Astrocyte (in vitro differentiated cells and primary cell): ENCODE data around the gene CNOT1. TPM values are rescaled to one million over a fixed set of nuclear protein-coding genes. Genes with fewer than 3 reads are reported as not detected.
A peak's percentile ranks its signal among the peaks of the same experiment; 100 is the strongest.

Experiments used
- DNase-seq: peaks from one replicate; pipeline ENCODE4 v3.0.0-alpha.2; 2010; ENCODE audit warnings: low read depth
- FAIRE-seq: peaks from 2 replicates; lab custom pipeline; 2011; peaks lifted over from hg19 to GRCh38; lab: Jason Lieb, UNC
- H2AFZ ChIP-seq: 2 replicates; pipeline ENCODE4 v1.6.0; 2012; ENCODE audit warnings: low read depth, low read length, inconsistent platforms
- H3K27ac ChIP-seq: 2 replicates; pipeline ENCODE4 v1.5.1; 2011; ENCODE audit warnings: low read depth, low read length, inconsistent platforms
- H3K27me3 ChIP-seq: 2 replicates; pipeline ENCODE4 v1.6.0; 2011; ENCODE audit warnings: low read length, inconsistent platforms; ENCODE audit not compliant: insufficient read depth
- H3K36me3 ChIP-seq: 2 replicates; pipeline ENCODE4 v1.5.1; 2011; ENCODE audit warnings: low read length, inconsistent platforms; ENCODE audit not compliant: insufficient read depth
- H3K4me1 ChIP-seq: 2 replicates; pipeline ENCODE4 v1.5.1; 2011; ENCODE audit warnings: low read length, inconsistent platforms; ENCODE audit not compliant: insufficient read depth
- H3K4me2 ChIP-seq: 2 replicates; pipeline ENCODE4 v1.6.0; 2012; ENCODE audit warnings: low read length, inconsistent platforms
- H3K4me3 ChIP-seq: 2 replicates; pipeline ENCODE4 v1.5.1; 2011; ENCODE audit warnings: low read depth, mild to moderate bottlenecking, low read length, inconsistent platforms; ENCODE audit not compliant: insufficient read depth
- H3K79me2 ChIP-seq: 2 replicates; pipeline ENCODE4 v1.6.0; 2012; ENCODE audit warnings: mild to moderate bottlenecking, low read length, inconsistent platforms; ENCODE audit not compliant: insufficient read depth
- H3K9ac ChIP-seq: 2 replicates; pipeline ENCODE4 v1.6.0; 2012; ENCODE audit warnings: mild to moderate bottlenecking, low read length, inconsistent platforms
- H3K9me3 ChIP-seq: 2 replicates; pipeline ENCODE4 v1.5.1; 2012; ENCODE audit warnings: low read depth, mild to moderate bottlenecking, low read length, inconsistent platforms; ENCODE audit not compliant: insufficient read depth
- H4K20me1 ChIP-seq: 2 replicates; pipeline ENCODE4 v1.6.0; 2012; ENCODE audit warnings: low read length, inconsistent platforms; ENCODE audit not compliant: insufficient read depth
- H3K27ac Mint-ChIP-seq: one replicate; pipeline ENCODE4 v1.8.0; 2021; ENCODE audit warnings: mild to moderate bottlenecking, mixed read lengths; ENCODE audit not compliant: unreplicated experiment
- H3K27me3 Mint-ChIP-seq: one replicate; pipeline ENCODE4 v1.8.0; 2021; ENCODE audit warnings: low read depth, mixed read lengths; ENCODE audit not compliant: unreplicated experiment
- H3K36me3 Mint-ChIP-seq: one replicate; pipeline ENCODE4 v1.8.0; 2021; ENCODE audit warnings: low read depth, mixed read lengths; ENCODE audit not compliant: unreplicated experiment
- H3K4me1 Mint-ChIP-seq: one replicate; pipeline ENCODE4 v1.8.0; 2021; ENCODE audit warnings: low read depth, mixed read lengths; ENCODE audit not compliant: unreplicated experiment
- H3K4me3 Mint-ChIP-seq: one replicate; pipeline ENCODE4 v1.8.0; 2021; ENCODE audit warnings: mild to moderate bottlenecking, moderate library complexity, mixed read lengths; ENCODE audit not compliant: unreplicated experiment
- H3K9me3 Mint-ChIP-seq: one replicate; pipeline ENCODE4 v1.8.0; 2021; ENCODE audit warnings: mild to moderate bottlenecking, mixed read lengths; ENCODE audit not compliant: unreplicated experiment
- CTCF ChIP-seq: IDR thresholded peaks from 2 replicates; pipeline ENCODE4 v1.5.1; 2011; ENCODE audit warnings: low read depth, mild to moderate bottlenecking, inconsistent platforms, low read length, moderate library complexity; ENCODE audit not compliant: insufficient read depth
- EZH2 ChIP-seq: IDR thresholded peaks from 2 replicates; pipeline ENCODE4 v1.6.1; 2012; ENCODE audit warnings: mild to moderate bottlenecking, low read length, inconsistent platforms; ENCODE audit not compliant: insufficient read depth
- total RNA-seq: library from RNA; stranded (reverse); gene quantifications from 2 replicates; pipeline ENCODE4 v1.2.1, GENCODE V29; 2021

CNOT1 gene
- total RNA-seq, 1 donor from 2014 or later, result 212 TPM

- Histone ChIP-seq H3K9me3 (no peaks in the 10 kb centered on the region), H3K9ac (no peak overlapping the region), H3K4me2 (no peak overlapping the region), H3K27ac (no peak overlapping the region), H4K20me1 (peaks cover 10% of the 10 kb centered on the region), H2AFZ (no peak overlapping the region), H3K79me2 (no peaks in the 10 kb centered on the region), H3K4me1 (no peaks in the 10 kb centered on the region), H3K27me3 (no peaks in the 10 kb centered on the region), H3K36me3 (no peaks in the 10 kb centered on the region), H3K4me3 (no peak overlapping the region)
- no peak for FAIRE-seq
- Mint-ChIP-seq H3K9me3 (no peaks in the 10 kb centered on the region), H3K27me3 (no peaks in the 10 kb centered on the region), H3K4me1 (peaks cover 4% of the 10 kb centered on the region), H3K27ac (peak overlapping the region; percentile 77), H3K4me3 (no peak overlapping the region), H3K36me3 (peaks cover 8% of the 10 kb centered on the region)
- no peak for TF ChIP-seq EZH2
- no peak for TF ChIP-seq CTCF
- DNase-seq, result no peak
Measured at GRCh38 chr16:58509256-58510096, 120.2 kb downstream of the CNOT1 start.

GRCh38 chr16:58508671-58509251 is 120.9 kb downstream of the CNOT1 start:
- H3K4me1 Mint-ChIP-seq, result peaks cover 1% of the 10 kb centered on the region

More at GRCh38 chr16:58508671-58509251, 120.9 kb downstream of the CNOT1 start:
- Mint-ChIP-seq H3K27ac (no peak overlapping the region), H3K36me3 (peaks cover 8% of the 10 kb centered on the region), H3K27me3 (no peaks in the 10 kb centered on the region), H3K4me3 (no peak overlapping the region), H3K9me3 (no peaks in the 10 kb centered on the region)
- Histone ChIP-seq H3K79me2 (no peaks in the 10 kb centered on the region), H3K9me3 (no peaks in the 10 kb centered on the region), H2AFZ (no peak overlapping the region), H3K4me1 (no peaks in the 10 kb centered on the region), H3K27me3 (no peaks in the 10 kb centered on the region), H3K27ac (no peak overlapping the region), H4K20me1 (peaks cover 10% of the 10 kb centered on the region), H3K9ac (no peak overlapping the region), H3K4me3 (no peak overlapping the region), H3K4me2 (no peak overlapping the region), H3K36me3 (no peaks in the 10 kb centered on the region)
- FAIRE-seq, result no peak
- no peak for DNase-seq
- TF ChIP-seq EZH2, result no peak
- no peak for TF ChIP-seq CTCF
